GM23248 (cell line): Measurements from ENCODE around the gene ARR3. TPM values are rescaled to one million over a fixed set of nuclear protein-coding genes. Genes with fewer than 3 reads are reported as not detected.

Experiments used
- DNase-seq: peaks from one replicate; pipeline ENCODE4 v3.0.0-alpha.2; 2015
- H2AFZ ChIP-seq: fragments of 200-600 bp; sonication (generic); 2 replicates; pipeline ENCODE4 v1.6.1; 2016; ENCODE audit warnings: antibody characterized with exemption
- H3F3A ChIP-seq: fragments of 200-600 bp; sonication (generic); 2 replicates; pipeline ENCODE4 v1.6.1; 2016; ENCODE audit warnings: mild to moderate bottlenecking, antibody characterized with exemption, mixed run types; ENCODE audit not compliant: insufficient read depth
- H3K27ac ChIP-seq: fragments of 200-600 bp; sonication (generic); 2 replicates; pipeline ENCODE4 v1.5.1; 2016; ENCODE audit warnings: mild to moderate bottlenecking
- H3K27me3 ChIP-seq: fragments of 200-600 bp; sonication (generic); replicated peaks from 2 replicates; pipeline ENCODE4 v1.6.1; 2016; ENCODE audit warnings: mild to moderate bottlenecking; ENCODE audit not compliant: insufficient read depth
- H3K36me3 ChIP-seq: fragments of 200-600 bp; sonication (generic); 2 replicates; pipeline ENCODE4 v1.6.1; 2016; ENCODE audit warnings: low read depth, mild to moderate bottlenecking
- H3K4me1 ChIP-seq: fragments of 200-600 bp; sonication (generic); 2 replicates; pipeline ENCODE4 v1.6.1; 2016; ENCODE audit warnings: mild to moderate bottlenecking; ENCODE audit not compliant: insufficient read depth
- H3K4me2 ChIP-seq: fragments of 200-600 bp; sonication (generic); one replicate; pipeline ENCODE4 v1.6.1; 2016; ENCODE audit warnings: mild to moderate bottlenecking; ENCODE audit not compliant: unreplicated experiment
- H3K4me3 ChIP-seq: fragments of 200-600 bp; sonication (generic); 2 replicates; pipeline ENCODE4 v1.5.1; 2016; ENCODE audit warnings: mild to moderate bottlenecking
- H3K79me2 ChIP-seq: fragments of 200-600 bp; sonication (generic); 2 replicates; pipeline ENCODE4 v1.6.1; 2016; ENCODE audit warnings: mild to moderate bottlenecking; ENCODE audit not compliant: insufficient read depth
- H3K9ac ChIP-seq: fragments of 200-600 bp; sonication (generic); 2 replicates; pipeline ENCODE4 v1.6.1; 2016; ENCODE audit warnings: mild to moderate bottlenecking
- H3K9me2 ChIP-seq: fragments of 200-600 bp; sonication (generic); 2 replicates; pipeline ENCODE4 v1.6.1; 2016; ENCODE audit warnings: mixed run types, mild to moderate bottlenecking, moderate library complexity; ENCODE audit not compliant: insufficient read depth
- H3K9me3 ChIP-seq: fragments of 200-600 bp; sonication (generic); one replicate; pipeline ENCODE4 v1.6.1; 2017; ENCODE audit warnings: low read depth
- H4K20me1 ChIP-seq: fragments of 200-600 bp; sonication (generic); 2 replicates; pipeline ENCODE4 v1.6.0; 2016; ENCODE audit not compliant: insufficient read depth
- EZH2 ChIP-seq: fragments of 200-600 bp; sonication (generic); IDR thresholded peaks from 2 replicates; pipeline ENCODE4 v1.6.1; 2018; ENCODE audit warnings: antibody characterized with exemption, mild to moderate bottlenecking; ENCODE audit not compliant: insufficient read depth, poor library complexity, severe bottlenecking
- EZH2phosphoT487 ChIP-seq: fragments of 200-600 bp; sonication (generic); IDR thresholded peaks from 2 replicates; pipeline ENCODE4 v1.6.1; 2018; ENCODE audit warnings: antibody characterized with exemption, moderate library complexity, mild to moderate bottlenecking, low read depth; ENCODE audit not compliant: insufficient read depth
- WGBS, 2 experiments: methylation state at CpG; one replicate each; pipeline ENCODE4 v1.1.6; 2015 to 2017; ENCODE audit warnings: low lambda C conversion rate in 2 of 2, low coverage in 1 of 2; ENCODE audit errors: missing lambda C conversion rate in 2 of 2; 5-methylcytosine and 5-hydroxymethylcytosine counted together
- in situ Hi-C: fragments of 300-500 bp; cut with MboI; formaldehyde crosslinking; loops from 2 replicates; pipeline ENCODE4 v1.15.0; 2020
- polyA plus RNA-seq: library from polyadenylated mRNA; unstranded; fragments of >200 nt; fragmentation: Nextera tagmentation; extraction: Ambion mirVana; gene quantifications from 2 replicates; pipeline ENCODE4 v1.2.1, GENCODE V29; 2016
- total RNA-seq: library from RNA; depleted of rRNA; stranded (reverse); fragments of >200 nt; shearing (Covaris generic); gene quantifications from 2 replicates; pipeline ENCODE4 v1.2.3, GENCODE V29; 2014

Gene ARR3
- total and polyA plus RNA-seq, 2 experiments from 2014 or later = not detected

DNA sequence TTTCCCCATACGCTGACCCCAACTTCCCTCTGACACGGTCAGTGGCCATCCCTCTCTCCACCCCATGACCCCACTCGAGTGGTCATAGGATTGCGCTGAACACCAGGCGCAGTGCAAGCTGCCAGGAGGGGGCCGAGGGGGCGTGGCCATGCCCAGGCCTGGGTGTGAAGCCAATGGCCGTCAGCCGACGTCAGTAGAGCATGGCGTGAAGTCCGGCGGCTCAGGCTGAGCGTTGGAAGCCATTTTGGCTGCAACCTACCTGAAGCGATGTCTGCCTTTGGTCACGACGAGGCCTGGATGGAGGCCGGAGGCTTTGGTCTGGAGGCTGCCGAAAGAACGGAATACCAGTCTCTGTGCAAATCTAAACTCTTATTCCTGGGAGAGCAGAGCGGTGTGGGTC, 13.8 kb downstream of the ARR3 start, which contains the start of gene RAB41:
Gene RAB41, plus strand, starts transcription at position 222 of the 400 bp plus-strand sequence. Its CDS starts 46 bp downstream, at position 268.
- H3K4me2 ChIP-seq = no peak within 1 kb of the TSS
- H3K27me3 ChIP-seq = no peaks in the 10 kb centered on the region
- H3K9me3 ChIP-seq = no peaks in the 10 kb centered on the region
- 92 to 98% methylated on average over 8 to 21 of the region's 21 CpGs for WGBS, 2 experiments
- DNase-seq = no peak
- in situ Hi-C loops = no loop called here
- H3K4me3 ChIP-seq = no peak within 1 kb of the TSS
- no peaks in the 10 kb centered on the region for H3K4me1 ChIP-seq
- TF ChIP-seq EZH2phosphoT487 = no peak
- no peak for TF ChIP-seq EZH2
- H3K9ac ChIP-seq = no peak within 1 kb of the TSS
- H3K36me3 ChIP-seq = no peaks in the 10 kb centered on the region
- H3K79me2 ChIP-seq = no peaks in the 10 kb centered on the region
- H2AFZ ChIP-seq = no peak within 1 kb of the TSS
- H4K20me1 ChIP-seq = no peaks in the 10 kb centered on the region
- no peaks in the 10 kb centered on the region for H3K9me2 ChIP-seq
- H3K27ac ChIP-seq = no peak within 1 kb of the TSS
- H3F3A ChIP-seq = no peaks in the 10 kb centered on the region

GRCh38 chrX:70289168-70289792, 21.1 kb downstream of the ARR3 start:
- no peaks in the 10 kb centered on the region for H3F3A ChIP-seq
- in situ Hi-C loops = no loop called here

GRCh38 chrX:70289793-70290770, 21.9 kb downstream of the ARR3 start, which contains the start of the genes KIF4A and PDZD11:
KIF4A (plus strand) TSS chrX:70290104; CDS start chrX:70290459, 355 bp downstream.
PDZD11 (minus strand) TSS chrX:70289927; CDS start chrX:70289341, 586 bp downstream.
- Histone ChIP-seq H3K79me2 (peaks cover 56% of the 10 kb centered on the region), H3K4me2 (peak within 1 kb of the TSS; percentile 90), H3K9me2 (no peaks in the 10 kb centered on the region), H3K4me3 (peak within 1 kb of the TSS; percentile 92), H3K27me3 (no peaks in the 10 kb centered on the region), H3K36me3 (no peaks in the 10 kb centered on the region), H3F3A (no peaks in the 10 kb centered on the region), H3K4me1 (peaks cover 3% of the 10 kb centered on the region; the same call in 1 of the 2 replicates), H3K9ac (peak within 1 kb of the TSS; percentile 87), H2AFZ (peak within 1 kb of the TSS; percentile 90), H4K20me1 (no peaks in the 10 kb centered on the region), H3K27ac (peak within 1 kb of the TSS; percentile 45; the same call in 1 of the 2 replicates), H3K9me3 (no peaks in the 10 kb centered on the region)
- DNase-seq = peak; percentile 90
- 1 to 2% methylated on average over 49 to 54 of the region's 62 CpGs for WGBS, 2 experiments
- TF ChIP-seq EZH2phosphoT487 (no peak), EZH2 (no peak)
- in situ Hi-C loops = no loop called here

More at GRCh38 chrX:70289168-70289792, 21.1 kb downstream of the ARR3 start:
- Histone ChIP-seq H3K4me1 (peaks cover 3% of the 10 kb centered on the region; the same call in 1 of the 2 replicates), H3K36me3 (no peaks in the 10 kb centered on the region), H2AFZ (peak overlapping the region; percentile 90), H3K9me3 (no peaks in the 10 kb centered on the region), H3K9ac (peak overlapping the region; percentile 87), H4K20me1 (no peaks in the 10 kb centered on the region), H3K9me2 (no peaks in the 10 kb centered on the region), H3K4me2 (peak overlapping the region; percentile 90), H3K27ac (peak overlapping the region; percentile 45; the same call in 1 of the 2 replicates), H3K4me3 (peak overlapping the region; percentile 92), H3K27me3 (no peaks in the 10 kb centered on the region), H3K79me2 (peaks cover 49% of the 10 kb centered on the region)
- 1 to 3% methylated on average over 9 to 11 of the region's 11 CpGs for WGBS, 2 experiments
- TF ChIP-seq EZH2 = no peak
- no peak for TF ChIP-seq EZH2phosphoT487
- DNase-seq = peak; percentile 64

DNA sequence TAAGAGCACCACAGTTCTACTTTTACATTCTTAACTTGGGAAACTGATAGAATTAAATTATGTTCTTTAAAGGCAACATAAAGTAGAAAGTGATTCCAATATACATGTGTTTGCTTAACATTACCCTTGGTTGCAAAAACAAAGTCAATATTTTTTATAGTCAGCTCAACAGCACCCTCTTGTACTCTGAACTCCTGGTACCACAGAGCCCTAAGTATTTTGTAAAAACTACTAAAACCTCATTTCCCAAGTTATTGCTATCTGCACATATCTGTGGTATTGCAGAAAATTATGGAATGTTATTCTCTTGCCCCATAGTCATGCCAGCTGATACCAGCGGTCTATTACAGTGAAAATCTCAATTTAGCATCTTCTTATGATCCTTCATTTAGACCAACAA, 24.7 kb downstream of the ARR3 start:
- no peak overlapping the region for H3K27ac ChIP-seq
- H4K20me1 ChIP-seq = no peaks in the 10 kb centered on the region
- 0 out of 2 replicates have a peak overlapping the region, but pooled peaks have one; percentile 9 for H3K4me3 ChIP-seq
- H3K79me2 ChIP-seq = peaks cover 62% of the 10 kb centered on the region
- no peaks in the 10 kb centered on the region for H3F3A ChIP-seq
- no peaks in the 10 kb centered on the region for H3K9me2 ChIP-seq
- in situ Hi-C loops = no loop called here
- no peak for TF ChIP-seq EZH2phosphoT487
- no peak for TF ChIP-seq EZH2
- no peak overlapping the region for H3K9ac ChIP-seq
- H3K9me3 ChIP-seq = no peaks in the 10 kb centered on the region
- H3K36me3 ChIP-seq = no peaks in the 10 kb centered on the region
- H2AFZ ChIP-seq = peak overlapping the region; percentile 69
- WGBS, 2 experiments = 0% methylated on average over 1 of the region's 1 CpG
- no peak overlapping the region for H3K4me2 ChIP-seq
- DNase-seq = no peak
- no peaks in the 10 kb centered on the region for H3K27me3 ChIP-seq
- H3K4me1 ChIP-seq = peaks cover 3% of the 10 kb centered on the region; the same call in 1 of the 2 replicates
